Fibroblast of pulmonary artery (primary cell): ENCODE measurements around the gene DNAH3.

Source experiments
- DNase-seq: peaks from one replicate; pipeline ENCODE4 v3.0.0-alpha.2; 2010; ENCODE audit warnings: low read depth
- H3K4me3 ChIP-seq: replicated peaks from 2 replicates; pipeline ENCODE4 v1.5.1; 2011; ENCODE audit warnings: low read depth, mild to moderate bottlenecking, control low read depth, low read length, moderate library complexity
- TF ChIP-seq, protein P1 (sequence below): IDR thresholded peaks from 2 replicates; pipeline ENCODE4 v1.5.1; 2011; ENCODE audit warnings: mild to moderate bottlenecking, control low read depth, low read length, inconsistent platforms; ENCODE audit errors: missing control alignments

The DNAH3 gene

DNA sequence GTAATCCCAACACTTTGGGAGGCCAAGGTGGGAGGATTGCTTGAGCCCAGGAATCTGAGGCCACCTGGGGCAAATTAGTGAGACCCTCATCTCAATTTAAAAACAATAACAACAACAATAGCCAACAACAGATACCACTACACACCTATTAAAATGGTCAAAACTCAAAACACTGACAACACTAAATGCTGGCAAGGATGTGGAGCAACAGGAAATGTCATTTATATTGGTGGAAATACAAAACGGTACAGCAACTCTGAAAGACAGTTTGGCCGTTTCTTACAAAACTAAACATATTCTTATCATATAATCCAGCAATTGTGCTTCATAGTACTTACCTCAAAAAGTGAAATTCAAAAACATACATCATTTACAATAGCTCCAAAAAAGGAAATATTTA is 57.7 kb downstream of the DNAH3 start:
- TF ChIP-seq, protein P1, sequence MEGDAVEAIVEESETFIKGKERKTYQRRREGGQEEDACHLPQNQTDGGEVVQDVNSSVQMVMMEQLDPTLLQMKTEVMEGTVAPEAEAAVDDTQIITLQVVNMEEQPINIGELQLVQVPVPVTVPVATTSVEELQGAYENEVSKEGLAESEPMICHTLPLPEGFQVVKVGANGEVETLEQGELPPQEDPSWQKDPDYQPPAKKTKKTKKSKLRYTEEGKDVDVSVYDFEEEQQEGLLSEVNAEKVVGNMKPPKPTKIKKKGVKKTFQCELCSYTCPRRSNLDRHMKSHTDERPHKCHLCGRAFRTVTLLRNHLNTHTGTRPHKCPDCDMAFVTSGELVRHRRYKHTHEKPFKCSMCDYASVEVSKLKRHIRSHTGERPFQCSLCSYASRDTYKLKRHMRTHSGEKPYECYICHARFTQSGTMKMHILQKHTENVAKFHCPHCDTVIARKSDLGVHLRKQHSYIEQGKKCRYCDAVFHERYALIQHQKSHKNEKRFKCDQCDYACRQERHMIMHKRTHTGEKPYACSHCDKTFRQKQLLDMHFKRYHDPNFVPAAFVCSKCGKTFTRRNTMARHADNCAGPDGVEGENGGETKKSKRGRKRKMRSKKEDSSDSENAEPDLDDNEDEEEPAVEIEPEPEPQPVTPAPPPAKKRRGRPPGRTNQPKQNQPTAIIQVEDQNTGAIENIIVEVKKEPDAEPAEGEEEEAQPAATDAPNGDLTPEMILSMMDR, result no peak
- H3K4me3 ChIP-seq, result no peak overlapping the region
- no peak for DNase-seq

DNA sequence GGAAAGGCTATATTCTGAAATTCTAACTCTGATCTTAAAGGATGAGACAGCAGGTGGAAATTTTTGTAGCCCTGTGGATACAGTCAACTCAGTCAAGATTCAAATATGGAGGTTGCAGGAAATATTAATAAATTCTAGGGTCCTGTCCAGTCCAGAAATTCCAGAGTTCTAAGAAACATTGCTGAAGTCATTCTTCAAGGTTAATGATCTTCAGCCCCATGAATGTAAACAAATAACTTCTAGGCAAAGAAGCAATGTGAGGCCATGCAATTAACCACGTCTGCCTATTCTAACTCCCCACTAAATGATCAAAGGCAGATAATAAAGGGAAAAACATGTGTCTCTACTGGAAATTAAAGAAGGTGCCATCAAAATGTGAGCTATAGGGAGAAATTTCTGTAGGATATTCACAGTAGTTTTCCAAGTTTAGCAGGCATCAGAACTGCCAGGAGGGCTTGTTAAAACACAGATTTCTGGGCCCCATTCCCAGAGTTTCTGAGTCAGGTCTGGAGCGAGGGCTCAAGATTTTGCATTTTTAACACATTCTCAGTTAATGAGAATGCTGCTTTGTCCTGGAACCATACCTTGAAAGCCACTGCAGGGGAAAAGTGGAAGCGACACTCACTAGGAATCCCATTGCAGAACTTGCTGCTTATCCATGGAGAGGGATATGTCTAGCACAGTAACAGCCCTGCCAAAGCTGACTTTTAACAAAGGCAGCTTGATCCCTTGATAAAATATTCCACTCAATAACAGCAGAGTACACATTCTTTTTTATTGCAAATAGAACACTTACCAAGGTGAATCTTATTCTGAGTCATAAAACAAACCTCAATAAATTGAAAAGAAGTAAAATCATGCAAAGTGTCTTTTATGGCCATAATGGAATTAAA is 61.8 kb downstream of the DNAH3 start:
- no peak for DNase-seq
- TF ChIP-seq, protein P1, result no peak
- H3K4me3 ChIP-seq, result no peak overlapping the region

DNA sequence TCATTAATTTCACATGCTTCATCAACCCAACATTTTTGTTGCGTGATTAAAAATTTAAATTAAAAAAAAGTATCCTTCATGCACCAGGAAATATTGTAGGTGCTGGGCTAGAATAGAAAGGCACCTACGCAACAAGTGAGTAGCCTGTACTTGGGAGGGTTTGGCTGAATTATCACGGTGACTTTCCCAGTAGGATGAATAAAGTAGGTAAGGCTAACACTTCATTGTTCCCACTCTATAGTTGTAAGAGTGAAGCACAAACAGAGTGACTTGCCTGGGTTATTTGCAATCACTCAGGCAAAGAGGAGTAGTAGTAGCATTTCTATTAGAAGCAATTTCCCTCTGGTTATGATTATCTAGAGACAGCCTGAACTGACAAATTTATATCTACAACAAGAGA is 62.5 kb downstream of the DNAH3 start:
- TF ChIP-seq, protein P1, result no peak
- no peak for DNase-seq
- no peak overlapping the region for H3K4me3 ChIP-seq

DNA sequence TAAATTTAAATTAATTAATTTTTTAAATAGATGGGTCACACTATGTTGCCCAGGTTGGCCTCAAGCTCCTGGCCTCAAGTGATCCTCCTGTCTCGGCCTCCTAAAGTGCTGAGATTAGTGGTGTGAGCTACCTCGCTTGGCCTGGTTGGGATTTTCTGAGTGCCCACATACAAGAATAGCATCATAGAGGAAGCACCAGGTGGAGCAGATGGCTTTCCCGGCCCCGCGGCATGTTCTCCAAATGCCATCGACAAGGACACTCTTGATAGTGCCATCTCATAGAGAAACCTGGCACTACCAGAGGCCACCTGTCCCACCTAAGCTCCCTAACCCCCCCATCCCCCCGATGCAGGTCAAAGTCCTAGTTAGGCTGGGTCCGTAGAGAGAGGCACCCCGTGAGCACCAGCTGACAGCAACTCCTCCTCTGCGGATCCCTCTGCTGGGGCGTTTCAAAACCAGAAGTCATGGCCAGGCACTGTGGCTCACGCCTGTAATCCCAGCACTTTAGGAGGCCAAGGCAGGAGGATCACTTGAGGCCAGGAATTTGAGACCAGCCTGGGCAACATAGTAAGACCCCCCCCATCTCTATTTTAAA is 65.9 kb downstream of the DNAH3 start:
- TF ChIP-seq, protein P1, result no peak
- no peak for DNase-seq

DNA sequence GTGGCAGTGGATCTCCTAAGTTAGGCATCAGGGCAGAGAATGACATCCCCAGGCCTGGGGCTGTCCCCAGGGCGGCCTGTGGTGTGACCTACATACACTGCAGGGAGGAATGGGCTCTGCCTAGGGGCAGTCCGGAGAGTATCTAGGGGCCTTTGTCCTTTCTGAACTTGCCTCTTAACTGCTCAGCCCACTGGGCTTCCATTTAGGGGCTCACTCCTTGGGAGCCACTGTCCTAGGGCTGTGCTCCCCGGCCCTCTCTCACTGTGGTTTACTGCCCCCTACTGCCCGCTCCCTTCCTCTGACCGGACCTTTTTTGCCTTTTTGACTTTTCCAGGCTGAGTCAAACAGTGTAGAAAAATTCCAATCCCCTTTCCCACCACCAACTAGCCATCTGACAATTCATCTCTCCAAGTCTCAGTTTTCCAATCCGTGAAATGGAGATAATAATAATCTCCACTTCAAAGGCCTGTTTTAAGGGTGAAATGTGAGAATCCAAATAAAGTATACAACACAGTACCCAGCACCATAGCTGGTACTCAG is 66.8 kb downstream of the DNAH3 start:
- peak; percentile 71 for DNase-seq
- TF ChIP-seq, protein P1, result peak; percentile 84
- no peak overlapping the region for H3K4me3 ChIP-seq

More for the DNA sequence above, 65.9 kb downstream of the DNAH3 start:
- no peak overlapping the region for H3K4me3 ChIP-seq

DNA sequence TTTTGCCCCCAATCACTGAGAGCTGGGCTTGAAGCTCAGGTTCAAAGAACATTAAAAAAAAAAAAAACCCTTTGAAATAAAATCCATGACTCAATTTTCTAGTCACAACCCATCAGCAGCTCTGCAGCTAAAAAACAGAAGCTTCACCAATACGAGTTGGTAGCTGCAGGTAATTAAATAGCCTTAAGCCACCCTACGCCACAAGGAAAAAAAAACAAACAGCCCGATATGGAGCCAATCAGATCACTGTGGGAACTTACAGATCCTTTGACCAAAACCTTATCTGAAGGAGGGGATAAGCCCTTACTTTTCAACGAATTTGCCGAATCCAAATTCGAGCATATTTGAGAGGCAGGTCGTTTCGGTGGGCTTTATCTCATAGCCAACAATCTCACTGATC is 69.3 kb downstream of the DNAH3 start:
- no peak overlapping the region for H3K4me3 ChIP-seq
- TF ChIP-seq, protein P1, result no peak
- DNase-seq, result no peak
